Esophagus squamous epithelium (tissue), 4 donors: ENCODE results near the gene TPPP.

Experiments
- CTCF ChIP-seq, 6 experiments: fragments of 450-650 bp in 4 of 6; fragments of 200-600 bp in 2 of 6; sonication (generic) in 2 of 6; IDR thresholded peaks; one replicate each; pipeline ENCODE4 v1.5.1; 2016 to 2019; ENCODE audit warnings: antibody characterized with exemption in 6 of 6, mild to moderate bottlenecking in 4 of 6, moderate library complexity in 4 of 6
- POLR2A ChIP-seq, 4 donors: fragments of 450-650 bp; IDR thresholded peaks; one replicate each; pipeline ENCODE4 v1.6.1; 2017; ENCODE audit warnings: antibody characterized with exemption in 4 of 4, mild to moderate bottlenecking in 4 of 4, moderate library complexity in 3 of 4

GRCh38 chr5:639253-639530 lies 54.0 kb downstream of the TPPP start:
- TF ChIP-seq CTCF (IDR thresholded peaks at IDR 0.05), result no peak
- no peak for TF ChIP-seq POLR2A (IDR thresholded peaks at IDR 0.05)
